NCI-H345 (cell line): ENCODE results near the gene TUFT1.
A peak's percentile ranks its signal among the peaks of the same experiment; 100 is the strongest.

Source experiments
- DNase-seq: peaks from one replicate; lab custom pipeline; 2025; lab: John Stamatoyannopoulos, UW

Gene TUFT1

GRCh38 chr1:151539321-151540020 is 638 bp upstream of the TUFT1 start:
- DNase-seq = peak; percentile 100

GRCh38 chr1:151540982-151541377 is 871 bp downstream of the TUFT1 start:
- peak; percentile 51 for DNase-seq

DNA sequence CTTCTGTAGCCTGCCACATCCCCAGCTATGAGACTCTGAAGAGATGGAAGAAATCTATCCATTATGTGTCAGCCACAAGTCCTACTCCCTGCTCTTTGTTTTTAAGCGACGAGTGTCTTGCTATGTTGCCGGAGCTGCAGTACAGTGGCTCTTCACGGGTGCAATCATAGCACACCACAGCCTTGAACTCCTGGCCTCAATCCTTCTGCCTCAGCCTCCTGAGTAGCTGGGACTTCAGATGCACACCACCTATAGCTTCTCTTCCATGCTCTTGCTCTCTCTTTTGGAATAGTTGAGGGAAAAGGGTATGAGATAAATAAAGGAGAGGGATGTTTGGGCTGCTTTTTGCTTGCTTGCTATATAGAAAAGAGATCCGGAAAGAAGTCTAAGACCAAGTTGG is 1.6 kb downstream of the TUFT1 start:
- no peak for DNase-seq

DNA sequence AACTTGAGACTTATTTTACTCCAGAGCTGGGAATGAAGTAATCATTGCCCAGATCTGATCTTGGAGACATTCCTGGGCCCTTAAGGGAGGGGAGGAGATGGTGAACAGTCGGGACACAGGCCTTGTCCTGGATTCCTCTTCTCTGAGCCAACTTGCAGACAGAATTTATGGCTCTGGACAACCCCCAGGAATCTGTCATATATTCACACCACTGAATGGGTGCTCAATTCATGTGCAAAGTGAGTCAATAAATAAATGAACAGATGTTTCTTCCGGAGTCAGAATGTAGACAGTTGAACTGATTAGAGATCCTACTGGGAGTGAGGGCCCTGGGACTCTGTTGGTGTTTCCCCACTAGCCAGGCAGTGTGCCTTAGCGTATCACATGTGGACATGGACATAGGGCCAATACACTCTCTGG is 2.6 kb downstream of the TUFT1 start:
- peak; percentile 19 for DNase-seq

DNA sequence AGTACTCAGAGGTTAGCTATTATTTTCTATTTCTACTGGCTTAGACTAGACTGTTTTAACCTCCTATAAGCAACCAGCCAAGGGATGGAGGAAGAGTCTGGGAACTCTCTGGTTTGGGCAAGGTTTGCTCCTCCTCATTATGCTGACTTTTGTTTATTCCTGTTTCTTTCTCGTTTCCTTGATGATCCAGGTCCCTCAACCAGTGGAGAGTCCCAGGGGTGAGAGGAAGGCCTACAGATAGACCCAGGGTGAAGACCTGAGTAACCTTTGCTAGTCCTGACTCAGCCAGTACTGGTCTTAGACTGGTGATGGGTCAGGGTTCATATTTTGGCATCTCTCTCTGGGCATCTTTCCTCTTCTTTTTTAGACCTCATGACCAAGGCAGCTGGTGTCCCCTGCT is 5.4 kb downstream of the TUFT1 start:
- no peak for DNase-seq

DNA sequence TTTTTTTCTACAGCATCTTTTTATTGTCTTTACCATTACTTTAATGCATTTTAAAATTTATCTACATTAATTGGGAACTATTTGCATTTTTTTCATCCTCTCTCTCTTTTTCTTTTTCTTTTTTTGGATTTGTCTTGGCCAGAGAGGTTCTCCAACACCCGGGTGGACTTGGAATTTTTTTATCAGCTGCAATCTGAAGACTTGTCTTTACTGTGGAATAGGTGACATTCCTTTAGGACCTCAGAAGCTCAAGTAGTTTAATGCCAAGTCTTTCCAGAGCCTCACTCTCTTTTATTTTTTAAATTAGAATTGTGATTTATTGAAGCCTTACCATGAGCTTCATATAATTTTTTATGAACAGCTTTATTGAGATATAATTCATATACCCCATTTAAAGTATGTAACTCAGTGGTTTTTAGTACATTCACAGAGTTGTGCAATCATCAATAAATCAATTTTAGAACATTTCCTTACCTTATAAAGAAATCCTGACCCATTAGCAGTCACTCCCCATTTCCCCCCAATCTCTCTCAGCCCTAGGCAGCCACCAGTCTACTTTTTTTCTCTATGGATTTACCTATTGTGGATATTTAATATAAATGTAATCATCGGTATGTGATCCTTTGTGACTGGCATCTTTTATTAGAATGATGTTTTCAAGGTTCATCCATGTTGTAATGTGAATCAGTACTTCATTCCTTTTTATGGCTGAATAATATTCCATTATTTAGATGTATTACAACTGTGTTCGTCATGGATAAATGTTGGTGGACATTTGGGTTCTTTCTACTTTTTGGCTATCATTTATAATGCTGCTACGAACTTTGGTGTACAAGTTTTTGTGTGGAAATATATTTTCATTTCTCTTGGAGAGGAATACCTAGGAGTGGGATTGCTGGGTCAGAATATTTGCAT is 6.2 kb downstream of the TUFT1 start:
- no peak for DNase-seq

DNA sequence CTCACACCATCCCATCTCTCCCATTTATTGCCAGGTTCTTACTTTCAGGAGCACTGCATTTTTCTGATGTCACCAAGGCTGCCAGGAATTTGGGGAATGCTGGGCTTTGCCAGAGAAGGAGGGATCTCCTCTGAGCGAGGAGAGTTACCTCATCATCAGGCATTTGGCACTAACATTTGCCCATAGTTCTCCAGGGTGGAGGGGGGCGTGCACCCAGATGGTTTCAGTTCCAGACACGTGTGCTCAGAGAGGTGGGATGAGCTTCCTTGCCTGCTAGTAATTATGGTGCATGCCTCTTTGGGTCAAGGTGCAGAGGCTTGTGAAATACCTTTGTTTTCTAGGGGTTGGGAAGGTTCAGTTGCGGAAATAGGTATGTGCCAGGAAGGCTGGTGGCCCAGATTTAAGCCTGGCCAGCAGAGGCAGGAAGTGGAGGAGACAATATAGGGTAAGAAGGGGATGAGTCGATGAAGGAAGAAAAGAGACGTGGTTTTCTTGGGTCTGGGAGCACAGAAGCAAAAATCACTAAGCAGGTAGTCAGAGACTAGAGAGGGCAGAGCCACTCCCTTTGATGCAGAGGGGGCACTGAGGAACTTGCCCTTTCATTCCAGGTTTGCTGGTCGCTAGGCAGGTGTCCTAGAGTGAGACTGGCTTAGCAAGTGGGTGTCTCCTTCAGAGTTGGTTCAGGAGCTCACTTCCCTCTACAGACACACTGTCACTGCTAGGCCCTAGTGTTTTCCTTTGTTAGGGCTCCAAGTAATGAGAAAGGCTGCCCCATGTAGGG is 7.2 kb downstream of the TUFT1 start:
- no peak for DNase-seq

DNA sequence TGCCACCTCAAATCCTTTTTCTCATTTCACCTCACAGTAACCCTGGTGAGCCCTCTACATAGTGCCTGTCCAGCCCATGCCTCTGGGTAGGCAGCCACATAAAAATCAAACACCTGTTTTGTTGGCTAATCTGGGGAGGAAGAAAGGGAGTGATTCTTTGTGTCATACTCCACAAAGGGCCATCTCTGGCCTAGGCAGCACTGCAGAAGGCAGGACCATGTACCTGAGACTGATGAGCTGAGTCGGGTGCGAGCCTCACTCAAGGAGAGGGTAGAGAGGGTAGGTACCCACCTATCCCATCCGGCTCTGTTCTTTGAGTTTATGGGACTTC is 7.8 kb downstream of the TUFT1 start:
- DNase-seq = no peak

DNA sequence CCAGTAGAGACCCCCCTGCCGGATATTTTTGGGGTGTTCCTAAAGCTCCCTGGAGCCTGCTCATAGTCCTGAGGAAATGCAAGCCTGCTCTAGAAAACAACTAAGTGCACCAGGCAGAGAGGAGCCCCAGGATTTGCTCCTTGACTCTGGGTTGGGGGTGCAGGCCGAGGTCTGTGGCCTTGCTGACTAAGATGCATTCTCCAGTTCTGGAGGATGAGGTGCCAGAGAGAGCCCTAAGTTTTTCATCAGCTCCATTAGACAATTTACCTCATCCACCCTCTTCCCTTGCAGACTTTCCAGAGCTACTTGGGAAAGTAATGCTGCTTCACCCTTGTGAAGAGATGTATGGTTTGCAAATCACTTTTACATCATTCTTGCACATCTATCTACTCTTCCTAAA is 9.1 kb downstream of the TUFT1 start:
- DNase-seq = no peak

GRCh38 chr1:151553659-151554058 is 13.6 kb downstream of the TUFT1 start:
- DNase-seq = no peak

DNA sequence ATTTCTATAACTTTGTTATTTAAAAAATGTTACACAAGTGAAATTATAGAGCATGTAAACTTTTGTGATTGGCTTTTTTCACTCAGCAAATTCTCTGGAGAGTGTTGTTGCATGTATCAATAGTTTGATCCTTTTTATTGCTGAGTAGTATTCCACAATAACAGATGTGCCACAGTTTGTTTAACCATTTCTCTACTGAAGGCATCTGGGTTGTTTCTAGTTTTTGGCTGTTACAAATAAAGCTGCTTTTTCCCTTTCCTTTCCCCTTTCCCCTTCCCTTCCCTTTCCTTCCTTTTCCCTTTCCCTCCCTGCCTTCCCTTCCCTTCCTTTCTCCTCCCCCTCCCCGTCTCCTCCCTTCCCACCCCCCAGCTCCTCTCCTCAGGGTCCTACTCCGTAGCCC is 15.9 kb downstream of the TUFT1 start:
- no peak for DNase-seq

GRCh38 chr1:151562661-151563060 is 22.6 kb downstream of the TUFT1 start:
- DNase-seq = no peak

DNA sequence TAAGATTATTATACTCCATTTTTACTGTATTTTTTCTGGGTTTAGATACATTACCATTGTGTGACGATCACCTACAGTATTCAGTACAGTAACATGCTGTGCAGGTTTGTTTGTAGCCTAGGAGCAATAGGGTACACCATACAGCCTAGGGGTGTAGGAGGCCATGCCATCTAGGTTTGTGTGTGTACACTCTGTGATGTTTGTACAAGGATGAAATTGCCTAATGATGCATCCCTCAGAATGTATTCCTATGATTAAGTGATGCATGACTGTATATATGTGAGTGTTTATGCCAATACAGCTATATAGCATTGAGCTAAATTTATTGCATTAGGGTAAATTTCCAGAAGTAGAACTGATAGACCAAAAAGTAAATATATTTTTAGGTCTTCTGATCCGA is 23.3 kb downstream of the TUFT1 start:
- DNase-seq = no peak

DNA sequence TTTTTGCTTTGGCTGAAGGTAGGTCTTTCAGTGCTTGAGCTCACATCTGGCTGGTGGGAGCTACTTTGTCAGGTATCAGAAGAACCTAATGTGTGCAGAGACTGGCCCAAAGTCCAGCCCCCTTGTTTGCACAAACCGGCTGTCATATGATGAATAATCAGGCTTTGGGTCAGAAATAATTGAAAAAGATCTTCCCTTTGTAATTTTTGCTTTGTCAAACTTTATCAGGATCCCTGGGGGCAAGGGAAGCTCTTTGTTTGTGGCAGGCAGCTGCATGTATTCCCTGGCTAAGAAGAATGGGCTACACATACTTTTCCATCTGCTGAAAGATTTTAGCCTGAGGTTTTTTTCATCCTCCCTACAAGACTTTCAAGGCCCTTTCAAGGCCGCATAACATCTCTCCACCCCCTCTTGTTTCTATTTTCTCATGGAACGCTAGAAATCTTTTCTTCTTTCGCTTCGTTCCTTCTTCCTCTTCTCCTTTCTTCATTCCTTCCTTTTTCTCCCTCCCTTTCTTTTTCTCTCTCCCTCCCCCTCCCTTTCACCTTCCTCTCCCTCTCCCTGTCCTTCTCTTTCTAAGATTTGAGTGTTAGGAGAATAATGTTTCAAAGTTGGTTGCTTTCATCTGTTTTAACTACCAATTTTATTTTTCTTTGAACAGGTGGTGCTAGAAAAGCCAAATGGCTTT is 25.5 kb downstream of the TUFT1 start:
- DNase-seq = no peak

GRCh38 chr1:151568626-151569088 is 28.5 kb downstream of the TUFT1 start:
- no peak for DNase-seq

- DNase-seq = peak; percentile 68
Measured at GRCh38 chr1:151570819-151571218, 30.7 kb downstream of the TUFT1 start.

DNA sequence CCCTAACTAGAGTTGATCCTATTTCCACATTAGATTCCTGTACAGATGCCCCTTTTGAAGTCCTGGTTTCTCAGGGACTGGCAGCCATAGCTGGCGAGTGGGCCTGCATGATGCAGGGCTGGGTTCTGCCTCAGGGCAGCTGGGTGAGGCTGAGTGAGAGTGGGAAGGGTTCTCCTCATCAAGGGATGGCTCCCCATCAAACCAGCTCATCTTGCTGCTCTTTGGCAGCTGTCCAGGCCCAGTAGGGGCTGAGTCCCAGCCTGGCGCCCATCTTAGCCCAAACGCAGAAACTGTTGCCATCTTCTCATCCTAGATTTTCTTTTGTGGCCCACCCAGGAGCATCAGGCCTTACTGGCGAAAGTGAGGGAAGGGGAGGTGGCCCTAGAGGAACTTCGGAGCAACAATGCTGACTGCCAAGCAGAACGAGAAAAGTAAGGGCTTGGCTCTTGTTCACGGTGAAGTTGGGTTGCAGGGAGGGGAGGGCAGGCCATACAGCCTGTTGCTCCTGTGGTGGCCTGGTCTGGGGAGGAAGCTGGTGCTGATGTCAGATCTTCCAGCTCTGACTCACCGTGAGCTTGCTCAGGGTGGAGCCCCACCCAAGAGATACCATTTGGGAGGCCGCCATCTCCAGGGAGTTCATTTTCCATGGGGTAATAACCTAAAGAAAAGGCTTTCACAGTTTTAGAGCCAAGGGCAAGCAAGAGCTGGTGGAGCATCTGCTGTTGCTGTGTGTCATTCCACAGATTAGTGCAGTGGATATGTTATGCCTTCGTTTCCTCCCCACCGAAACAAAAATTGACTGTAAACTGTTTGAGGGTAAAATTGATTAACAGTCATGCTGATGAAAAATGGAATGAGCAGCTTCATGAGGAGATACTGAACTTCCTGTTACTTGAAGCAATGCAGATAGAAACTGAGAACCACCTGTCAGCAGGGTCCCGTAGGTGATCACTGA is 34.7 kb downstream of the TUFT1 start:
- DNase-seq = no peak

DNA sequence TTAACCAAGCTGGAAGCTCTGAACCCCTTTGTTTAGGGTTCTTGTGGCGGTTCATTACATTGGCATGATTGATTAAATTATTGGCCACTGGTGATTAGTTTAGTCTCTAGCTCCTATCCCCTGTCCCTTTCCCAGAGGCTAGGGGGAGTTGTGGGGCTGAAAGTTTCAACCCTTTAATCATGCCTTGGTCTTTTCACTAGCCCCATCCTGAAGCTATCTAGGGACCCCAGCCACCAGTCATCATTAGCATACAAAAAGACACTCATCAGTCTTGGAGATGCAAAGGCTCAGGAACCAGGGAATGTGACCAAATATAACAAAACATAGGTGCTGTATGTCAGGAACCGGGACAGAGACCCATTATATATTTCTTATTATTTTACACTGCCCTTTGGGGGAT is 37.1 kb downstream of the TUFT1 start:
- DNase-seq = no peak

GRCh38 chr1:151578941-151579340 is 38.8 kb downstream of the TUFT1 start:
- DNase-seq = no peak

- no peak for DNase-seq
Measured at GRCh38 chr1:151579436-151580225, 39.5 kb downstream of the TUFT1 start.
